SIG-M5 (cell line): ENCODE measurements around the gene MRPL54.
"Not testable (repeated sequence)": the region's sequence is repeated elsewhere in the genome, so short reads cannot be mapped to it uniquely, and the experiment has no call there.

Source experiments
- DNase-seq: peaks from one replicate; lab custom pipeline; 2025; lab: John Stamatoyannopoulos, UW

The MRPL54 gene

GRCh38 chr19:3810708-3811355, 48.4 kb downstream of the MRPL54 start:
- no peak for DNase-seq

GRCh38 chr19:3813473-3814392, 51.3 kb downstream of the MRPL54 start:
- no peak for DNase-seq

- DNase-seq, result no peak
Observed at GRCh38 chr19:3814648-3815047, 52.2 kb downstream of the MRPL54 start.

- not testable (repeated sequence) for DNase-seq
Observed at GRCh38 chr19:3816148-3816547, 53.7 kb downstream of the MRPL54 start.

GRCh38 chr19:3816566-3817218, 54.2 kb downstream of the MRPL54 start:
- no peak for DNase-seq
